Raji (cell line): Measurements from ENCODE around the gene TFF3.

ENCODE experiments used
- POLR2A ChIP-seq: IDR thresholded peaks from 2 replicates; pipeline ENCODE4 v1.6.1; 2011; ENCODE audit warnings: low read depth, low read length, control low read depth; ENCODE audit not compliant: insufficient read depth

Gene TFF3

DNA sequence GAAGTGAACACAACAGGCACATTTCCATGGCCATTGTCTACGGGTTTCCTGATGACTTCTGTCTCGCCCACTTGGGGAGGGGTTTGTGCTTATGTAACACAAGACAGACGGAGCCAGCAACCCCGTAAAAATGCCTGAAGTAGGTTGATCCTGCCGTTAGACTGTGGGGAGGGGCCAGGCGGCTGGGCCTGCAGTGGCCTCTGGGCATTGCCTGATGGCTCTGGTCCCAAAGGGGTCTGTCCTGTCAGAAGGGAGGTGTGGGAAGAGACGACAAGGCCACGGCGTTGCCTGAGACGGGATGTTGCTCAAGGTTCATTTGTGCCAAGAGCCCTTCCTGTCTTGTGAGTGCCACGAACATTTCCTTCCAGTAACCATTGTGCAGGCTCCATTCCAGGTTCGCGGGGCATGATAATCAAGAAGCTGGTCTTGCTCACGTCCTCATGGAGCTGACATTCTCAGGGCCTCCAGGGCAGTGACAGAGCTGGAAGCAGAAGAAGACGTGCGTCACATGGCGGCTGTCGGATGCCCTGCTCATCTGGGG lies 51.5 kb downstream of the TFF3 start:
- no peak for TF ChIP-seq POLR2A

DNA sequence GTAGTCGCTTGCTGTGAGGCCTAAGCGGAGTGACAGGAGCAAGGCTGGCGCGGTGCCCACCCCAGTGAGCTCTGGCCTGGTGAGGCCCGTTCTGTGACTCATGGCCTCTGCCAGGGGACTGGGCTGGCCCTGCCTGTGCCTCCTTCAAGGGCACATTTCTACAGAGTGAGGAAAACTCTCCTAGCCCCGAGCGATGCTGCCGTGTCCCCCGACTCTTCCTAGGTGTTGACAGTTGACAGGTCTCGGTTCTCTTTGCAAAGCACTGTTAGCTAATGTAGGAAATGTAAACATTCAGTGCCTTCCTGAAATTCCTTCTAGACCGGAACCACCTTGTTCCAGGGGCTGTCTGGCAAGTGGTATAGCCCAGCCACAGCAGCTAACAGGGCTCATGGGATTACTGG lies 52.4 kb downstream of the TFF3 start:
- TF ChIP-seq POLR2A, result no peak

DNA sequence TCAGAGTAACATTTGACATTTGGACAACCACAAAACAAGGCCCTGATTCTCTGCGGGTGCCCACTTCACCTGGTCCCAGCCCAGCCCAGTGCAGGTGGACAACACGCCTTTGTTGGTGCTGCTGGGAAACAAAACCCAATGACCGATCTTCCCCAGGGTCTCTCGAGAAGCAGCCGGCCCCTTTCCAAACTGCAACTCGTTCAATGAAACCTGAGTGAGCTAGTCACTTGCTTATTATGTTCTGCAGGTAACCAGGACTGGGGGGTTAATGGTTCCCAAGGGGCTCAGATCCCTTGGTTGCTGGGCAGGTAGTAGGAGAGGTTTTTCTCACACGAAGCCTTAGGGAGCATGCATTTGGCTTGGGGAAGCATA lies 53.4 kb downstream of the TFF3 start:
- no peak for TF ChIP-seq POLR2A
